ENCODE data around the gene SEMA3G.

Gene SEMA3G

GRCh38 chr3:52438579-52439425 lies 6.1 kb downstream of the SEMA3G start:
- DNase-seq: no peak

GRCh38 chr3:52438104-52438376 lies 6.9 kb downstream of the SEMA3G start:
- DNase-seq: no peak

GRCh38 chr3:52437326-52438103 lies 7.4 kb downstream of the SEMA3G start:
- DNase-seq: no peak

GRCh38 chr3:52436500-52437149 lies 8.3 kb downstream of the SEMA3G start:
- no peak for DNase-seq

GRCh38 chr3:52435246-52436101 lies 9.4 kb downstream of the SEMA3G start:
- no peak for DNase-seq

GRCh38 chr3:52434491-52435115 lies 10.3 kb downstream of the SEMA3G start:
- no peak for DNase-seq

- DNase-seq: no peak
These were observed 10.9 kb downstream of the SEMA3G start for GRCh38 chr3:52433996-52434479.

GRCh38 chr3:52433328-52433995 lies 11.4 kb downstream of the SEMA3G start:
- no peak for DNase-seq

GRCh38 chr3:52432691-52433141 lies 12.2 kb downstream of the SEMA3G start:
- no peak for DNase-seq

GRCh38 chr3:52432225-52432624 lies 12.7 kb downstream of the SEMA3G start:
- no peak for DNase-seq

- no peak for DNase-seq
These were observed 13.3 kb downstream of the SEMA3G start for GRCh38 chr3:52431459-52432223.

GRCh38 chr3:52430416-52430810 lies 14.5 kb downstream of the SEMA3G start:
- DNase-seq: no peak

- DNase-seq: no peak
These were observed 15.0 kb downstream of the SEMA3G start for GRCh38 chr3:52429779-52430415.

- DNase-seq: no peak
These were observed 15.9 kb downstream of the SEMA3G start for GRCh38 chr3:52429031-52429430.

GRCh38 chr3:52428151-52429005 lies 16.5 kb downstream of the SEMA3G start:
- DNase-seq: peak in 1 of 2 experiments; percentile 25

- no peak for DNase-seq
These were observed 21.7 kb downstream of the SEMA3G start for GRCh38 chr3:52423173-52423572.

- DNase-seq: no peak
These were observed 22.2 kb downstream of the SEMA3G start for GRCh38 chr3:52422669-52423068.

- no peak for DNase-seq
These were observed 24.5 kb downstream of the SEMA3G start for GRCh38 chr3:52420388-52420787.

GRCh38 chr3:52415800-52416199 lies 29.1 kb downstream of the SEMA3G start:
- no peak for DNase-seq

Data from activated CD4-positive, alpha-beta T cell treated with anti-CD3 and anti-CD28 coated beads, Interleukin-2, amount 50 U/mL, for 4 hours (primary cell).